MCF 10A (cell line): Measurements from ENCODE around the gene AMBRA1. TPM values are rescaled to one million over a fixed set of nuclear protein-coding genes. Genes with fewer than 3 reads are reported as not detected.

ENCODE experiments used
- BruUV-seq: library from RNA; stranded (reverse); fragments of 400-500 nt; replicated peaks from 2 replicates; lab custom pipeline; 2021; lab: Mats Ljungman, UMichigan
- CTCF ChIA-PET: fragments of 300-600 bp; sonication (Branson Sonifier 250); formaldehyde crosslinking; extraction: SDS; loops from one replicate; lab custom pipeline; 2021; ENCODE audit warnings: antibody characterized with exemption, inconsistent platforms; lab: Yijun Ruan, JAX
- POLR2A ChIA-PET: fragments of 300-600, 350-650 bp; sonication (Branson Sonifier 250); formaldehyde crosslinking; extraction: SDS; loops from one replicate; lab custom pipeline; 2020; ENCODE audit warnings: antibody characterized with exemption, inconsistent platforms; lab: Yijun Ruan, JAX
- DNase-seq: peaks from one replicate; pipeline ENCODE4 v3.0.0-alpha.2; 2018; ENCODE audit not compliant: unreplicated experiment
- H3K27ac Mint-ChIP-seq: one replicate; pipeline ENCODE4 v1.8.0; 2022; ENCODE audit warnings: mild to moderate bottlenecking, low read depth, mixed read lengths; ENCODE audit not compliant: unreplicated experiment
- H3K27me3 Mint-ChIP-seq: one replicate; pipeline ENCODE4 v1.8.0; 2022; ENCODE audit warnings: mixed read lengths; ENCODE audit not compliant: insufficient read depth, unreplicated experiment
- H3K36me3 Mint-ChIP-seq: one replicate; pipeline ENCODE4 v1.8.0; 2022; ENCODE audit warnings: mild to moderate bottlenecking, moderate library complexity, mixed read lengths; ENCODE audit not compliant: insufficient read depth, unreplicated experiment
- H3K4me1 Mint-ChIP-seq: one replicate; pipeline ENCODE4 v1.8.0; 2022; ENCODE audit warnings: mixed read lengths; ENCODE audit not compliant: insufficient read depth, unreplicated experiment
- H3K4me3 Mint-ChIP-seq: one replicate; pipeline ENCODE4 v1.8.0; 2022; ENCODE audit warnings: mild to moderate bottlenecking, moderate library complexity, mixed read lengths; ENCODE audit not compliant: unreplicated experiment
- H3K9me3 Mint-ChIP-seq: one replicate; pipeline ENCODE4 v1.8.0; 2022; ENCODE audit warnings: mixed read lengths; ENCODE audit not compliant: unreplicated experiment
- intact Hi-C: fragments of 100-400 bp; cut with micrococcal nuclease; formaldehyde crosslinking; loops from 2 replicates; pipeline ENCODE4 v1.14.1; 2022
- microRNA-seq: library from miRNA; unstranded; fragments of <30 nt; microRNA quantifications from one replicate; pipeline ENCODE4 v1.2.0, GENCODE V29; 2022
- total RNA-seq: library from RNA; stranded (reverse); gene quantifications from 2 replicates; pipeline ENCODE4 v1.2.3, GENCODE V29; 2022
- TF ChIP-seq, protein P1 (sequence below): fragments of 200-600 bp; IDR thresholded peaks from one replicate; pipeline ENCODE4 v1.8.0; 2022; ENCODE audit warnings: antibody characterized with exemption, mild to moderate bottlenecking; ENCODE audit not compliant: unreplicated experiment

AMBRA1 gene
- total RNA-seq, 1 experiment from 2014 or later, result 19.6 TPM

DNA sequence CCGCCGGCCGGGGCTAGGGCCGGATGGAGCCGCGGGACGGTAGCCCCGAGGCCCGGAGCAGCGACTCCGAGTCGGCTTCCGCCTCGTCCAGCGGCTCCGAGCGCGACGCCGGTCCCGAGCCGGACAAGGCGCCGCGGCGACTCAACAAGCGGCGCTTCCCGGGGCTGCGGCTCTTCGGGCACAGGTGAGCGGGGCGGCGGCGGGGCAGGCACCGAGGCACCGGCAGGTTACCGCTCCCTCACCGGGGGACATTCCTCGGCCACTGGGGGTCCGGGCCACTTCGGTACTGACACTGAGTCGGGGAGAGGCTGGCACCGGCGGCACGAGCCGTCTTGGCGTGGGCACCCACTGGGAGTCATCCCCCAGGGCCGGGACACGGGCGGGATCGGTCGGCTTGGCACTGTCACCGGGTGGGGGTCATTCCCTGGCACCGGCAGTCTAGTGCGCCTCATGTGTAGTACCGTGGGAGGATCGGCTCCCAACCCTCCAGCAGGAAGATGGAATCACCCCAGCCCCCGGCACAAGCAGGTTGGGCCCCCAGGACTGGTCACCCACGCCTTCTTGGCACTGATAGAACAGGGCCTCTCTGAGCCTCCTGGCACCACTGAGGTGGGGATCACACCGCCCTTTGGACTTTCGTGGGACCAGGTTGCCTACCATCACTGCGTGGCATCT, 246.0 kb downstream of the AMBRA1 start:
- TF ChIP-seq, protein P1, sequence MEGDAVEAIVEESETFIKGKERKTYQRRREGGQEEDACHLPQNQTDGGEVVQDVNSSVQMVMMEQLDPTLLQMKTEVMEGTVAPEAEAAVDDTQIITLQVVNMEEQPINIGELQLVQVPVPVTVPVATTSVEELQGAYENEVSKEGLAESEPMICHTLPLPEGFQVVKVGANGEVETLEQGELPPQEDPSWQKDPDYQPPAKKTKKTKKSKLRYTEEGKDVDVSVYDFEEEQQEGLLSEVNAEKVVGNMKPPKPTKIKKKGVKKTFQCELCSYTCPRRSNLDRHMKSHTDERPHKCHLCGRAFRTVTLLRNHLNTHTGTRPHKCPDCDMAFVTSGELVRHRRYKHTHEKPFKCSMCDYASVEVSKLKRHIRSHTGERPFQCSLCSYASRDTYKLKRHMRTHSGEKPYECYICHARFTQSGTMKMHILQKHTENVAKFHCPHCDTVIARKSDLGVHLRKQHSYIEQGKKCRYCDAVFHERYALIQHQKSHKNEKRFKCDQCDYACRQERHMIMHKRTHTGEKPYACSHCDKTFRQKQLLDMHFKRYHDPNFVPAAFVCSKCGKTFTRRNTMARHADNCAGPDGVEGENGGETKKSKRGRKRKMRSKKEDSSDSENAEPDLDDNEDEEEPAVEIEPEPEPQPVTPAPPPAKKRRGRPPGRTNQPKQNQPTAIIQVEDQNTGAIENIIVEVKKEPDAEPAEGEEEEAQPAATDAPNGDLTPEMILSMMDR, result no peak
- intact Hi-C loops, result no loop called here
- peaks cover 6% of the 10 kb centered on the region for H3K36me3 Mint-ChIP-seq
- no peak overlapping the region for H3K27ac Mint-ChIP-seq
- DNase-seq, result no peak
- peaks cover 31% of the 10 kb centered on the region for H3K4me1 Mint-ChIP-seq
- peak overlapping the region; percentile 59 for H3K4me3 Mint-ChIP-seq
- ChIA-PET CTCF (interaction anchor here (0.6 to 1.6 kb wide), 8 partner anchors 9 to 145 kb away, joined by 3 to 7 read pairs (median 3); no protein-coding TSS in a partner anchor), POLR2A (interaction anchor here (0.7 to 1.4 kb wide), 5 partner anchors 9 to 104 kb away, joined by 4 to 6 read pairs (median 4); no protein-coding TSS in a partner anchor)
- H3K27me3 Mint-ChIP-seq, result no peaks in the 10 kb centered on the region
- H3K9me3 Mint-ChIP-seq, result no peaks in the 10 kb centered on the region
- no TSS peak for BruUV-seq

DNA sequence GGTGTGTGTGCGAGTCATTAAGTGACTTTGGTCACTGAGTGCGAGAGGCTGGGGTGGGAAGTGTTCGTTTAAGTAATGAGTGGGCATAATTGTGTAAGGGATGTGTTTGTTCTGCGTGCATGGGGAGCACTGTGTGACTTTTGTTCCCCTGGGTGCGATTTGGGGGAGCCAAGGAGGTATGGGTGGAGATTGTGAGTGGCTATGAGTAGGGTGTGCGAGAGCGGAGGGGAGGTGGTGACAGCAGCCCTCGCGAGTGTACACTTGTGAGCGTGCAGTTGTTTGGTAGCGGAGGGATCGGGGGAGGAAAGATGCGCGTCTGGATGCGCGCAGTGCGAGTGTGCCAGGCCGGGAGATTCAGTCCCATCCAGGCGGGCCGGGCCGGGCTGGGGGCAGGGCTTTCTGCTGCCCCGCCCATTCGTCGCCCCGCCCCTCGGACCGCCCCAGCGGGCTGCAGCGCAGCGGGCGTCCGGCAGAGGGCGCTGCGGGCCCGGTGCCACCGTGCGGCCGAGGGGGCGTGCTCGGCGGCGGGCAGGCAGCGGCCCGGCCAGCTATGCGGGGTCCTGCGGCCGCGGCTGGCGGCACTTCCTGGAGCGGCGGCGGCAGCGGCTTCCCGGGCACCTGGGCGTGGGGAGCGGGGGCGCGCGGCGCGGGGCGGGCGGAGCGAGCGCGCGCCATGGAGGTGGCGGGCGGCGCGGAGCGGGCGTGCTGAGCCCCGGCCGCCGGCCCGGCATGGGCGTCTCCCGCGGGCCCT, 246.8 kb downstream of the AMBRA1 start, which contains the start of gene DGKZ:
Gene DGKZ, plus strand, starts transcription at position 578 of the 751 bp plus-strand sequence. CDS start 197 bp downstream, outside the sequence.
- POLR2A ChIA-PET, result interaction anchor here (0.6 to 1.0 kb wide), 5 partner anchors 8 to 161 kb away, joined by 3 to 4 read pairs (median 4); no protein-coding TSS in a partner anchor
- H3K4me3 Mint-ChIP-seq, result peak within 1 kb of the TSS; percentile 59
- no peaks in the 10 kb centered on the region for H3K9me3 Mint-ChIP-seq
- H3K27ac Mint-ChIP-seq, result peak within 1 kb of the TSS; percentile 27
- no TSS peak for BruUV-seq
- intact Hi-C loops, result no loop called here
- H3K27me3 Mint-ChIP-seq, result no peaks in the 10 kb centered on the region
- TF ChIP-seq, protein P1, result peak; percentile 81
- CTCF ChIA-PET, result interaction anchor here (0.7 to 1.6 kb wide), 11 partner anchors 10 to 382 kb away, joined by 3 to 7 read pairs (median 3); no protein-coding TSS in a partner anchor
- peaks cover 31% of the 10 kb centered on the region for H3K4me1 Mint-ChIP-seq
- peak; percentile 78 for DNase-seq
- H3K36me3 Mint-ChIP-seq, result peaks cover 6% of the 10 kb centered on the region

Small RNAs within 50 kb of the gene (microRNA-seq; reads per million reads assigned to microRNA genes)
- gene MIR3160-1 (not detected), gene MIR3160-2 (not detected), gene MIR4688 (not detected)

Other genes with a start within 250 kb of the AMBRA1 start
- 52.8 and 57.9 TPM in 2 replicates for gene DGKZ, start 246.6 kb downstream of the AMBRA1 start, total RNA-seq
- gene MDK, start 212.4 kb downstream of the AMBRA1 start, total RNA-seq, result 0.49 and 1.8 TPM in 2 replicates
- gene CHRM4, start 202.2 kb downstream of the AMBRA1 start, total RNA-seq, result not detected in 2 replicates
- gene HARBI1, start 23.2 kb upstream of the AMBRA1 start, total RNA-seq, result 6.8 and 8.5 TPM in 2 replicates
- 75.1 and 91.7 TPM in 2 replicates for gene ATG13, start 23.5 kb upstream of the AMBRA1 start, total RNA-seq
- 61.0 and 63.6 TPM in 2 replicates for gene ARHGAP1, start 106.6 kb upstream of the AMBRA1 start, total RNA-seq
- 14.5 and 15.3 TPM in 2 replicates for gene ZNF408, start 107.0 kb upstream of the AMBRA1 start, total RNA-seq
- not detected in 2 replicates for gene F2, start 125.2 kb upstream of the AMBRA1 start, total RNA-seq